GM23338 (cell line): ENCODE measurements around the gene ARHGEF16. TPM values are rescaled to one million over a fixed set of nuclear protein-coding genes. Genes with fewer than 3 reads are reported as not detected.

Experiments used
- ATAC-seq: fragments of 200-7000 bp; cut with Tn5 transposase; 3 replicates; pipeline ENCODE4 v1.9.1; 2020
- DNase-seq: peaks from one replicate; pipeline ENCODE4 v3.0.0-alpha.2; 2015; ENCODE audit warnings: low spot score
- H2AFZ ChIP-seq: fragments of 200-600 bp; sonication (generic); 2 replicates; pipeline ENCODE4 v1.8.0; 2016; ENCODE audit warnings: antibody characterized with exemption, mild to moderate bottlenecking, moderate library complexity
- H3F3A ChIP-seq: fragments of 200-600 bp; sonication (generic); replicated peaks from 2 replicates; pipeline ENCODE4 v1.8.0; 2017; ENCODE audit warnings: antibody characterized with exemption, mixed run types, low read depth
- H3K27ac ChIP-seq: fragments of 200-600 bp; sonication (generic); 2 replicates; pipeline ENCODE4 v1.6.1; 2016; ENCODE audit warnings: low read depth
- H3K27me3 ChIP-seq: fragments of 200-600 bp; sonication (generic); 2 replicates; pipeline ENCODE4 v1.8.0; 2016; ENCODE audit warnings: mild to moderate bottlenecking, mixed run types, moderate library complexity; ENCODE audit not compliant: insufficient read depth
- H3K36me3 ChIP-seq: fragments of 200-600 bp; sonication (generic); 2 replicates; pipeline ENCODE4 v1.8.0; 2016; ENCODE audit warnings: mild to moderate bottlenecking; ENCODE audit not compliant: insufficient read depth
- H3K4me1 ChIP-seq: fragments of 200-600 bp; sonication (generic); 2 replicates; pipeline ENCODE4 v1.8.0; 2016; ENCODE audit warnings: mild to moderate bottlenecking, moderate library complexity; ENCODE audit not compliant: insufficient read depth
- H3K4me2 ChIP-seq: fragments of 200-600 bp; sonication (generic); 2 replicates; pipeline ENCODE4 v1.7.1; 2017; ENCODE audit warnings: mixed run types
- H3K4me3 ChIP-seq: fragments of 200-600 bp; sonication (generic); 2 replicates; pipeline ENCODE4 v1.6.1; 2016; ENCODE audit warnings: mixed run types
- H3K79me2 ChIP-seq: fragments of 200-600 bp; sonication (generic); replicated peaks from 2 replicates; pipeline ENCODE4 v1.8.0; 2017; ENCODE audit warnings: mild to moderate bottlenecking; ENCODE audit not compliant: insufficient read depth
- H3K9me2 ChIP-seq: fragments of 200-600 bp; sonication (generic); 2 replicates; pipeline ENCODE4 v1.8.0; 2017; ENCODE audit not compliant: insufficient read depth
- H4K20me1 ChIP-seq: fragments of 200-600 bp; sonication (generic); replicated peaks from 2 replicates; pipeline ENCODE4 v1.8.0; 2017; ENCODE audit warnings: mild to moderate bottlenecking; ENCODE audit not compliant: insufficient read depth
- H3K27ac Mint-ChIP-seq: 2 replicates; pipeline ENCODE4 v1.8.0; 2020; ENCODE audit warnings: inconsistent platforms, mild to moderate bottlenecking, moderate library complexity, mixed read lengths
- H3K27me3 Mint-ChIP-seq: 3 replicates; pipeline ENCODE4 v1.8.0; 2022; ENCODE audit warnings: low read depth, mild to moderate bottlenecking, moderate library complexity, mixed read lengths, inconsistent platforms; ENCODE audit not compliant: insufficient read depth, poor library complexity
- H3K36me3 Mint-ChIP-seq: 3 replicates; pipeline ENCODE4 v1.8.0; 2021; ENCODE audit warnings: low read depth, mild to moderate bottlenecking, inconsistent platforms, moderate library complexity, mixed read lengths
- H3K4me1 Mint-ChIP-seq: 3 replicates; pipeline ENCODE4 v1.8.0; 2020; ENCODE audit warnings: mild to moderate bottlenecking, inconsistent platforms, mixed read lengths
- H3K4me3 Mint-ChIP-seq: 3 replicates; pipeline ENCODE4 v1.8.0; 2021; ENCODE audit warnings: moderate library complexity, mild to moderate bottlenecking, inconsistent platforms, mixed read lengths
- H3K9me3 Mint-ChIP-seq: 3 replicates; pipeline ENCODE4 v1.8.0; 2020; ENCODE audit warnings: moderate library complexity, mild to moderate bottlenecking, inconsistent platforms, mixed read lengths
- CREB1 ChIP-seq: fragments of 250-450 bp; sonication (Bioruptor Pico); IDR thresholded peaks from 2 replicates; pipeline ENCODE4 v1.5.0; 2020; ENCODE audit warnings: low read depth, mild to moderate bottlenecking, moderate library complexity
- EZH2 ChIP-seq: fragments of 200-600 bp; sonication (generic); IDR thresholded peaks from one replicate; pipeline ENCODE4 v1.8.0; 2017; ENCODE audit warnings: antibody characterized with exemption, mild to moderate bottlenecking, low read depth; ENCODE audit not compliant: unreplicated experiment
- EZH2phosphoT487 ChIP-seq: fragments of 200-600 bp; sonication (generic); IDR thresholded peaks from one replicate; pipeline ENCODE4 v1.8.1; 2018; ENCODE audit warnings: antibody characterized with exemption; ENCODE audit not compliant: unreplicated experiment
- JUNB ChIP-seq: IDR thresholded peaks from one replicate; pipeline ENCODE4 v1.6.1; 2016; ENCODE audit warnings: antibody characterized with exemption; ENCODE audit not compliant: unreplicated experiment
- NANOG ChIP-seq: IDR thresholded peaks from 2 replicates; pipeline ENCODE4 v1.6.1; 2016; ENCODE audit warnings: antibody characterized with exemption, borderline replicate concordance
- POLR2AphosphoS5 ChIP-seq: IDR thresholded peaks from 2 replicates; pipeline ENCODE4 v1.6.1; 2016; ENCODE audit warnings: antibody characterized with exemption, low read depth
- STAT1 ChIP-seq: IDR thresholded peaks from one replicate; pipeline ENCODE4 v1.6.1; 2016; ENCODE audit warnings: antibody characterized with exemption; ENCODE audit not compliant: unreplicated experiment
- ZNF114 ChIP-seq: fragments of 250-450 bp; sonication (Bioruptor Pico); IDR thresholded peaks from 2 replicates; pipeline ENCODE4 v1.5.0; 2020; ENCODE audit warnings: mild to moderate bottlenecking, moderate library complexity
- ZNF331 ChIP-seq: fragments of 250-450 bp; sonication (Bioruptor Pico); IDR thresholded peaks from 2 replicates; pipeline ENCODE4 v1.5.0; 2020; ENCODE audit warnings: low read depth, mild to moderate bottlenecking, moderate library complexity
- polyA plus RNA-seq: library from polyadenylated mRNA; unstranded; fragments of >200 nt; fragmentation: Nextera tagmentation; extraction: Ambion mirVana; gene quantifications from 2 replicates; pipeline ENCODE4 v1.2.1, GENCODE V29; 2016
- total RNA-seq: library from RNA; depleted of rRNA; stranded (reverse); fragments of >200 nt; shearing (Covaris generic); gene quantifications from 2 replicates; pipeline ENCODE4 v1.2.3, GENCODE V29; 2014
- TF ChIP-seq, protein P1 (sequence below): IDR thresholded peaks from 2 replicates; pipeline ENCODE4 v1.6.1; 2016; ENCODE audit warnings: antibody characterized with exemption
- TF ChIP-seq, protein P2 (sequence below): IDR thresholded peaks from one replicate; pipeline ENCODE4 v1.6.1; 2018; ENCODE audit warnings: antibody characterized with exemption; ENCODE audit not compliant: unreplicated experiment
- TF ChIP-seq, protein P3 (sequence below), 2 experiments: fragments of 200-600 bp in 1 of 2; sonication (generic) in 1 of 2; conservative IDR thresholded peaks; 2 replicates each; pipeline versions ENCODE4 v1.5.1 to v1.6.1; 2016 to 2017; ENCODE audit warnings: antibody characterized with exemption in 2 of 2, low read depth in 2 of 2, mild to moderate bottlenecking in 2 of 2, moderate library complexity in 1 of 2
- TF ChIP-seq, protein P4 (sequence below): fragments of 250-450 bp; sonication (Bioruptor Pico); IDR thresholded peaks from 2 replicates; pipeline ENCODE4 v1.5.0; 2020; ENCODE audit warnings: mild to moderate bottlenecking, moderate library complexity

ARHGEF16 gene
- total and polyA plus RNA-seq, 2 experiments from 2014 or later = 12.2 to 29.3 TPM

DNA sequence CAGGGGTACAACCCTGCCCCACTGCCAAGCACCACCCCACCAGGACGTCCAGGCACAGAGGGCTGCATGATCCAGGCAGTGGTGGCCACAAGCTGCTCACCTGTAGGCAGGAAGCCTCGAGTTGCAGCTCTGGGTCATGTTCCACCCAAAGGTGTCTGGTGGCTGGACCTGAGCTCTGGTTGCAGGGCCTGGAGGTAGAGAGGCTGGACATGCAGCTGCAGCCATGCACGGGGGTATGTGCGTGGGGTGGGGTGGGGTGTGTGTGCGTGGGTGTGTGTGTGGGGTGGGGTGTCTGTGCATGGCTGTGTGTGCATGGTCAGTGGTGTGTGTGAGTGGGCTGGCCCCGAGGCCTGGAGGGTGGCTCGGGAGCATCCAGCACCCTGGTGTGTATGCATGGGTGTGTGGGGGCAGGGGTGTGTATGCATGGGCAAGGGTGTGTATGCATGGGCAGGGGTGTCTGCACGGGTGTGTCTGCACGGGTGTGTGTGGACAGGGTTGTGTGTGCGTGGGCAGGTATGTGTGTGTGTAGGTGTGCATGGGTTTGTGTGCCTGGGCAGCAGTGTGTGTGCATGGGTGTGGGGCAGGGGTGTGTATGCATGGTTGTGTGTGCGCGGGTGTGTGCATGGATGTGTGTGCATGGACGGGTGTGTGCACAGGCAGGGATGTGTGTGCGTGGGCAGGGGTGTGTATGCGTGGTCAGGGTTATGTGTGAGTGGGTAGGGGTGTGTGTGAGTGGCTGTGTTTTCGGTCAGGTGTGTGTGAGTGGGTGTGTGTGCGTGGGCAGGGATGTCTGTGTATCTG, 15.6 kb downstream of the ARHGEF16 start:
- no peaks in the 10 kb centered on the region for H3K9me3 Mint-ChIP-seq
- no peak overlapping the region for H3K27ac ChIP-seq
- H3K9me2 ChIP-seq = no peaks in the 10 kb centered on the region
- H3F3A ChIP-seq = no peaks in the 10 kb centered on the region
- H3K27me3 Mint-ChIP-seq = peaks cover 3% of the 10 kb centered on the region
- no peak overlapping the region; the same call in 2 of the 3 replicates for H3K4me3 Mint-ChIP-seq
- no peaks in the 10 kb centered on the region for H3K79me2 ChIP-seq
- H3K36me3 Mint-ChIP-seq = peaks cover 14% of the 10 kb centered on the region
- ATAC-seq (no peak), DNase-seq (no peak)
- no peaks in the 10 kb centered on the region for H4K20me1 ChIP-seq
- TF ChIP-seq, protein P1, sequence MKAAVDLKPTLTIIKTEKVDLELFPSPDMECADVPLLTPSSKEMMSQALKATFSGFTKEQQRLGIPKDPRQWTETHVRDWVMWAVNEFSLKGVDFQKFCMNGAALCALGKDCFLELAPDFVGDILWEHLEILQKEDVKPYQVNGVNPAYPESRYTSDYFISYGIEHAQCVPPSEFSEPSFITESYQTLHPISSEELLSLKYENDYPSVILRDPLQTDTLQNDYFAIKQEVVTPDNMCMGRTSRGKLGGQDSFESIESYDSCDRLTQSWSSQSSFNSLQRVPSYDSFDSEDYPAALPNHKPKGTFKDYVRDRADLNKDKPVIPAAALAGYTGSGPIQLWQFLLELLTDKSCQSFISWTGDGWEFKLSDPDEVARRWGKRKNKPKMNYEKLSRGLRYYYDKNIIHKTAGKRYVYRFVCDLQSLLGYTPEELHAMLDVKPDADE = no peak
- TF ChIP-seq CREB1 (CRISPR knock-in tag) (no peak), STAT1 (no peak), NANOG (no peak), EZH2phosphoT487 (no peak), ZNF114 (CRISPR knock-in tag) (no peak), ZNF331 (CRISPR knock-in tag) (no peak), JUNB (no peak), POLR2AphosphoS5 (no peak), EZH2 (no peak)
- TF ChIP-seq, protein P2, sequence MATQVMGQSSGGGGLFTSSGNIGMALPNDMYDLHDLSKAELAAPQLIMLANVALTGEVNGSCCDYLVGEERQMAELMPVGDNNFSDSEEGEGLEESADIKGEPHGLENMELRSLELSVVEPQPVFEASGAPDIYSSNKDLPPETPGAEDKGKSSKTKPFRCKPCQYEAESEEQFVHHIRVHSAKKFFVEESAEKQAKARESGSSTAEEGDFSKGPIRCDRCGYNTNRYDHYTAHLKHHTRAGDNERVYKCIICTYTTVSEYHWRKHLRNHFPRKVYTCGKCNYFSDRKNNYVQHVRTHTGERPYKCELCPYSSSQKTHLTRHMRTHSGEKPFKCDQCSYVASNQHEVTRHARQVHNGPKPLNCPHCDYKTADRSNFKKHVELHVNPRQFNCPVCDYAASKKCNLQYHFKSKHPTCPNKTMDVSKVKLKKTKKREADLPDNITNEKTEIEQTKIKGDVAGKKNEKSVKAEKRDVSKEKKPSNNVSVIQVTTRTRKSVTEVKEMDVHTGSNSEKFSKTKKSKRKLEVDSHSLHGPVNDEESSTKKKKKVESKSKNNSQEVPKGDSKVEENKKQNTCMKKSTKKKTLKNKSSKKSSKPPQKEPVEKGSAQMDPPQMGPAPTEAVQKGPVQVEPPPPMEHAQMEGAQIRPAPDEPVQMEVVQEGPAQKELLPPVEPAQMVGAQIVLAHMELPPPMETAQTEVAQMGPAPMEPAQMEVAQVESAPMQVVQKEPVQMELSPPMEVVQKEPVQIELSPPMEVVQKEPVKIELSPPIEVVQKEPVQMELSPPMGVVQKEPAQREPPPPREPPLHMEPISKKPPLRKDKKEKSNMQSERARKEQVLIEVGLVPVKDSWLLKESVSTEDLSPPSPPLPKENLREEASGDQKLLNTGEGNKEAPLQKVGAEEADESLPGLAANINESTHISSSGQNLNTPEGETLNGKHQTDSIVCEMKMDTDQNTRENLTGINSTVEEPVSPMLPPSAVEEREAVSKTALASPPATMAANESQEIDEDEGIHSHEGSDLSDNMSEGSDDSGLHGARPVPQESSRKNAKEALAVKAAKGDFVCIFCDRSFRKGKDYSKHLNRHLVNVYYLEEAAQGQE = no peak
- TF ChIP-seq, protein P3, sequence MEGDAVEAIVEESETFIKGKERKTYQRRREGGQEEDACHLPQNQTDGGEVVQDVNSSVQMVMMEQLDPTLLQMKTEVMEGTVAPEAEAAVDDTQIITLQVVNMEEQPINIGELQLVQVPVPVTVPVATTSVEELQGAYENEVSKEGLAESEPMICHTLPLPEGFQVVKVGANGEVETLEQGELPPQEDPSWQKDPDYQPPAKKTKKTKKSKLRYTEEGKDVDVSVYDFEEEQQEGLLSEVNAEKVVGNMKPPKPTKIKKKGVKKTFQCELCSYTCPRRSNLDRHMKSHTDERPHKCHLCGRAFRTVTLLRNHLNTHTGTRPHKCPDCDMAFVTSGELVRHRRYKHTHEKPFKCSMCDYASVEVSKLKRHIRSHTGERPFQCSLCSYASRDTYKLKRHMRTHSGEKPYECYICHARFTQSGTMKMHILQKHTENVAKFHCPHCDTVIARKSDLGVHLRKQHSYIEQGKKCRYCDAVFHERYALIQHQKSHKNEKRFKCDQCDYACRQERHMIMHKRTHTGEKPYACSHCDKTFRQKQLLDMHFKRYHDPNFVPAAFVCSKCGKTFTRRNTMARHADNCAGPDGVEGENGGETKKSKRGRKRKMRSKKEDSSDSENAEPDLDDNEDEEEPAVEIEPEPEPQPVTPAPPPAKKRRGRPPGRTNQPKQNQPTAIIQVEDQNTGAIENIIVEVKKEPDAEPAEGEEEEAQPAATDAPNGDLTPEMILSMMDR (conservative IDR thresholded peaks at IDR 0.05; ENCODE audit: low read depth in 2 of 2) = no peak
- TF ChIP-seq, protein P4, sequence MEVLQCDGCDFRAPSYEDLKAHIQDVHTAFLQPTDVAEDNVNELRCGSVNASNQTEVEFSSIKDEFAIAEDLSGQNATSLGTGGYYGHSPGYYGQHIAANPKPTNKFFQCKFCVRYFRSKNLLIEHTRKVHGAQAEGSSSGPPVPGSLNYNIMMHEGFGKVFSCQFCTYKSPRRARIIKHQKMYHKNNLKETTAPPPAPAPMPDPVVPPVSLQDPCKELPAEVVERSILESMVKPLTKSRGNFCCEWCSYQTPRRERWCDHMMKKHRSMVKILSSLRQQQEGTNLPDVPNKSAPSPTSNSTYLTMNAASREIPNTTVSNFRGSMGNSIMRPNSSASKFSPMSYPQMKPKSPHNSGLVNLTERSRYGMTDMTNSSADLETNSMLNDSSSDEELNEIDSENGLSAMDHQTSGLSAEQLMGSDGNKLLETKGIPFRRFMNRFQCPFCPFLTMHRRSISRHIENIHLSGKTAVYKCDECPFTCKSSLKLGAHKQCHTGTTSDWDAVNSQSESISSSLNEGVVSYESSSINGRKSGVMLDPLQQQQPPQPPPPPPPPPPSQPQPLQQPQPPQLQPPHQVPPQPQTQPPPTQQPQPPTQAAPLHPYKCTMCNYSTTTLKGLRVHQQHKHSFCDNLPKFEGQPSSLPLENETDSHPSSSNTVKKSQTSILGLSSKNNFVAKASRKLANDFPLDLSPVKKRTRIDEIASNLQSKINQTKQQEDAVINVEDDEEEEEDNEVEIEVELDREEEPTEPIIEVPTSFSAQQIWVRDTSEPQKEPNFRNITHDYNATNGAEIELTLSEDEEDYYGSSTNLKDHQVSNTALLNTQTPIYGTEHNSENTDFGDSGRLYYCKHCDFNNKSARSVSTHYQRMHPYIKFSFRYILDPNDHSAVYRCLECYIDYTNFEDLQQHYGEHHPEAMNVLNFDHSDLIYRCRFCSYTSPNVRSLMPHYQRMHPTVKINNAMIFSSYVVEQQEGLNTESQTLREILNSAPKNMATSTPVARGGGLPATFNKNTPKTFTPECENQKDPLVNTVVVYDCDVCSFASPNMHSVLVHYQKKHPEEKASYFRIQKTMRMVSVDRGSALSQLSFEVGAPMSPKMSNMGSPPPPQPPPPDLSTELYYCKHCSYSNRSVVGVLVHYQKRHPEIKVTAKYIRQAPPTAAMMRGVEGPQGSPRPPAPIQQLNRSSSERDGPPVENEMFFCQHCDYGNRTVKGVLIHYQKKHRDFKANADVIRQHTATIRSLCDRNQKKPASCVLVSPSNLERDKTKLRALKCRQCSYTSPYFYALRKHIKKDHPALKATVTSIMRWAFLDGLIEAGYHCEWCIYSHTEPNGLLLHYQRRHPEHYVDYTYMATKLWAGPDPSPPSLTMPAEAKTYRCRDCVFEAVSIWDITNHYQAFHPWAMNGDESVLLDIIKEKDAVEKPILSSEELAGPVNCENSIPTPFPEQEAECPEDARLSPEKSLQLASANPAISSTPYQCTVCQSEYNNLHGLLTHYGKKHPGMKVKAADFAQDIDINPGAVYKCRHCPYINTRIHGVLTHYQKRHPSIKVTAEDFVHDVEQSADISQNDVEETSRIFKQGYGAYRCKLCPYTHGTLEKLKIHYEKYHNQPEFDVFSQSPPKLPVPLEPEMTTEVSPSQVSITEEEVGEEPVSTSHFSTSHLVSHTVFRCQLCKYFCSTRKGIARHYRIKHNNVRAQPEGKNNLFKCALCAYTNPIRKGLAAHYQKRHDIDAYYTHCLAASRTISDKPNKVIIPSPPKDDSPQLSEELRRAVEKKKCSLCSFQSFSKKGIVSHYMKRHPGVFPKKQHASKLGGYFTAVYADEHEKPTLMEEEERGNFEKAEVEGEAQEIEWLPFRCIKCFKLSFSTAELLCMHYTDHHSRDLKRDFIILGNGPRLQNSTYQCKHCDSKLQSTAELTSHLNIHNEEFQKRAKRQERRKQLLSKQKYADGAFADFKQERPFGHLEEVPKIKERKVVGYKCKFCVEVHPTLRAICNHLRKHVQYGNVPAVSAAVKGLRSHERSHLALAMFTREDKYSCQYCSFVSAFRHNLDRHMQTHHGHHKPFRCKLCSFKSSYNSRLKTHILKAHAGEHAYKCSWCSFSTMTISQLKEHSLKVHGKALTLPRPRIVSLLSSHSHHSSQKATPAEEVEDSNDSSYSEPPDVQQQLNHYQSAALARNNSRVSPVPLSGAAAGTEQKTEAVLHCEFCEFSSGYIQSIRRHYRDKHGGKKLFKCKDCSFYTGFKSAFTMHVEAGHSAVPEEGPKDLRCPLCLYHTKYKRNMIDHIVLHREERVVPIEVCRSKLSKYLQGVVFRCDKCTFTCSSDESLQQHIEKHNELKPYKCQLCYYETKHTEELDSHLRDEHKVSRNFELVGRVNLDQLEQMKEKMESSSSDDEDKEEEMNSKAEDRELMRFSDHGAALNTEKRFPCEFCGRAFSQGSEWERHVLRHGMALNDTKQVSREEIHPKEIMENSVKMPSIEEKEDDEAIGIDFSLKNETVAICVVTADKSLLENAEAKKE = no peak
- no peak overlapping the region for H2AFZ ChIP-seq
- peaks cover 16% of the 10 kb centered on the region for H3K4me1 Mint-ChIP-seq
- peak overlapping the region; percentile 95 for H3K27ac Mint-ChIP-seq
- peaks cover 7% of the 10 kb centered on the region; the same call in 1 of the 2 replicates for H3K4me1 ChIP-seq
- no peaks in the 10 kb centered on the region for H3K27me3 ChIP-seq
- no peak overlapping the region for H3K4me3 ChIP-seq
- H3K4me2 ChIP-seq = no peak overlapping the region
- H3K36me3 ChIP-seq = no peaks in the 10 kb centered on the region
